H9 (cell line): ENCODE data around the gene BTRC. TPM values are rescaled to one million over a fixed set of nuclear protein-coding genes. Genes with fewer than 3 reads are reported as not detected.

Experiments
- DNase-seq: peaks from one replicate; pipeline ENCODE4 v3.0.0-alpha.2; 2017
- H2AFZ ChIP-seq: one replicate; pipeline ENCODE4 v1.6.1; 2013; ENCODE audit warnings: mild to moderate bottlenecking, low read length, control low read depth, moderate library complexity
- H2AK5ac ChIP-seq: 2 replicates; pipeline ENCODE4 v1.6.1; 2013; ENCODE audit warnings: low read length, control low read depth, mixed read lengths; ENCODE audit not compliant: insufficient read length
- H2BK120ac ChIP-seq: one replicate; pipeline ENCODE4 v1.6.1; 2013; ENCODE audit warnings: low read depth, mild to moderate bottlenecking, low read length, control low read depth, inconsistent platforms; ENCODE audit not compliant: poor library complexity, severe bottlenecking
- H2BK12ac ChIP-seq: 2 replicates; pipeline ENCODE4 v1.6.1; 2013; ENCODE audit warnings: low read length, control low read depth, mixed read lengths, low read depth; ENCODE audit not compliant: insufficient read length
- H2BK15ac ChIP-seq: 2 replicates; pipeline ENCODE4 v1.6.1; 2013; ENCODE audit warnings: low read depth, low read length, control low read depth
- H2BK20ac ChIP-seq: one replicate; pipeline ENCODE4 v1.6.1; 2013; ENCODE audit warnings: low read depth, mild to moderate bottlenecking, low read length, control low read depth, inconsistent platforms; ENCODE audit not compliant: poor library complexity, severe bottlenecking
- H2BK5ac ChIP-seq: 2 replicates; pipeline ENCODE4 v1.6.1; 2013; ENCODE audit warnings: low read length, control low read depth, mixed read lengths; ENCODE audit not compliant: insufficient read length
- H3K14ac ChIP-seq: 2 replicates; pipeline ENCODE4 v1.6.1; 2013; ENCODE audit warnings: low read length, control low read depth; ENCODE audit not compliant: insufficient read depth
- H3K18ac ChIP-seq: 2 replicates; pipeline ENCODE4 v1.6.1; 2013; ENCODE audit warnings: low read depth, mild to moderate bottlenecking, mixed read lengths, low read length, control low read depth; ENCODE audit not compliant: insufficient read length
- H3K23ac ChIP-seq: 2 replicates; pipeline ENCODE4 v1.6.1; 2013; ENCODE audit warnings: low read length, control low read depth, mixed read lengths, low read depth; ENCODE audit not compliant: insufficient read length
- H3K23me2 ChIP-seq: 2 replicates; pipeline ENCODE4 v1.6.1; 2013; ENCODE audit warnings: low read depth, mild to moderate bottlenecking, mixed read lengths, low read length, control low read depth; ENCODE audit not compliant: insufficient read length, poor library complexity, severe bottlenecking
- H3K27ac ChIP-seq: 2 replicates; pipeline ENCODE4 v1.5.1; 2013; ENCODE audit warnings: low read length, control low read depth, mixed read lengths, low read depth; ENCODE audit not compliant: insufficient read length
- H3K27me3 ChIP-seq: 2 replicates; pipeline ENCODE4 v1.6.1; 2013; ENCODE audit warnings: low read length, control low read depth, inconsistent platforms; ENCODE audit not compliant: insufficient read depth
- H3K4ac ChIP-seq: 2 replicates; pipeline ENCODE4 v1.6.1; 2013; ENCODE audit warnings: low read depth, mild to moderate bottlenecking, control low read depth, inconsistent platforms, low read length, moderate library complexity
- H3K4me1 ChIP-seq: 2 replicates; pipeline ENCODE4 v1.6.1; 2013; ENCODE audit warnings: low read length, control low read depth, inconsistent platforms; ENCODE audit not compliant: insufficient read depth
- H3K4me2 ChIP-seq: 2 replicates; pipeline ENCODE4 v1.6.1; 2013; ENCODE audit warnings: low read length, control low read depth, mixed read lengths; ENCODE audit not compliant: insufficient read length, insufficient read depth
- H3K56ac ChIP-seq: 2 replicates; pipeline ENCODE4 v1.6.1; 2013; ENCODE audit warnings: low read depth, mild to moderate bottlenecking, mixed read lengths, low read length, control low read depth; ENCODE audit not compliant: insufficient read length
- H3K79me1 ChIP-seq: 2 replicates; pipeline ENCODE4 v1.6.1; 2013; ENCODE audit warnings: low read depth, mild to moderate bottlenecking, moderate library complexity, low read length, control low read depth, inconsistent platforms; ENCODE audit not compliant: insufficient read depth, poor library complexity, severe bottlenecking
- H3K79me2 ChIP-seq: 2 replicates; pipeline ENCODE4 v1.6.1; 2013; ENCODE audit warnings: low read length, control low read depth, inconsistent platforms; ENCODE audit not compliant: insufficient read depth
- H3K9ac ChIP-seq: 2 replicates; pipeline ENCODE4 v1.6.1; 2013; ENCODE audit warnings: low read length, control low read depth, mixed read lengths; ENCODE audit not compliant: insufficient read length; ENCODE audit errors: extremely low read depth
- H3K9me3 ChIP-seq: one replicate; pipeline ENCODE4 v1.6.1; 2013; ENCODE audit warnings: low read depth, low read length, inconsistent platforms; ENCODE audit not compliant: control insufficient read depth
- H3T11ph ChIP-seq: one replicate; pipeline ENCODE4 v1.6.1; 2013; ENCODE audit warnings: mild to moderate bottlenecking, low read length, control low read depth, inconsistent platforms
- H4K20me1 ChIP-seq: one replicate; pipeline ENCODE4 v1.6.1; 2013; ENCODE audit not compliant: control insufficient read depth, insufficient read length, insufficient read depth
- H4K5ac ChIP-seq: 2 replicates; pipeline ENCODE4 v1.6.1; 2013; ENCODE audit warnings: low read depth, mild to moderate bottlenecking, mixed read lengths, low read length, control low read depth; ENCODE audit not compliant: insufficient read length
- H4K8ac ChIP-seq: replicated peaks from 2 replicates; pipeline ENCODE4 v1.6.1; 2013; ENCODE audit warnings: low read length, control low read depth, mixed read lengths, low read depth; ENCODE audit not compliant: insufficient read length
- H4K91ac ChIP-seq: 2 replicates; pipeline ENCODE4 v1.6.1; 2013; ENCODE audit warnings: low read depth, mild to moderate bottlenecking, moderate library complexity, mixed read lengths, low read length, control low read depth; ENCODE audit not compliant: insufficient read length
- H3K27ac Mint-ChIP-seq, 3 experiments: 2 replicates in 2 of 3; 3 replicates in 1 of 3; pipeline ENCODE4 v1.8.0; 2020 to 2021; ENCODE audit warnings: mixed read lengths in 3 of 3, mild to moderate bottlenecking in 1 of 3, moderate library complexity in 1 of 3
- H3K27me3 Mint-ChIP-seq: 2 replicates; pipeline ENCODE4 v1.8.0; 2021; ENCODE audit warnings: low read depth, mild to moderate bottlenecking, moderate library complexity, mixed read lengths
- H3K36me3 Mint-ChIP-seq, 3 experiments: 2 replicates in 2 of 3; 3 replicates in 1 of 3; pipeline ENCODE4 v1.8.0; 2020 to 2021; ENCODE audit warnings: low read depth in 3 of 3, mixed read lengths in 3 of 3; ENCODE audit not compliant: insufficient read depth in 1 of 3
- H3K4me1 Mint-ChIP-seq, 2 experiments: 2 replicates each; pipeline ENCODE4 v1.8.0; 2020; ENCODE audit warnings: mixed read lengths in 2 of 2
- H3K4me3 Mint-ChIP-seq, 2 experiments: 2 replicates in 1 of 2; 3 replicates in 1 of 2; pipeline ENCODE4 v1.8.0; 2020 to 2021; ENCODE audit warnings: mild to moderate bottlenecking in 2 of 2, mixed read lengths in 2 of 2, moderate library complexity in 1 of 2
- H3K9me3 Mint-ChIP-seq, 2 experiments: 2 replicates in 1 of 2; 3 replicates in 1 of 2; pipeline ENCODE4 v1.8.0; 2020; ENCODE audit warnings: mild to moderate bottlenecking in 2 of 2, mixed read lengths in 2 of 2, moderate library complexity in 1 of 2
- WGBS: extraction: QIAGEN DNeasy Blood & Tissue Kit; methylation state at CpG from one replicate; pipeline ENCODE4 v1.1.7; 2013; ENCODE audit warnings: missing lambda C conversion rate, low lambda C conversion rate, mixed read lengths; ENCODE audit not compliant: insufficient read length; ENCODE audit errors: extremely low coverage; 5-methylcytosine and 5-hydroxymethylcytosine counted together
- total RNA-seq: library from RNA; stranded (reverse); gene quantifications from 2 replicates; pipeline ENCODE4 v1.2.1, GENCODE V29; 2021
- TF ChIP-seq, protein P1 (sequence below): fragments of 200-600 bp; sonication (generic); conservative IDR thresholded peaks from 3 replicates; pipeline ENCODE4 v1.8.0; 2021; ENCODE audit warnings: antibody characterized with exemption, mild to moderate bottlenecking

Gene BTRC
- total RNA-seq, 1 experiment from 2014 or later, result 24.2 TPM

DNA sequence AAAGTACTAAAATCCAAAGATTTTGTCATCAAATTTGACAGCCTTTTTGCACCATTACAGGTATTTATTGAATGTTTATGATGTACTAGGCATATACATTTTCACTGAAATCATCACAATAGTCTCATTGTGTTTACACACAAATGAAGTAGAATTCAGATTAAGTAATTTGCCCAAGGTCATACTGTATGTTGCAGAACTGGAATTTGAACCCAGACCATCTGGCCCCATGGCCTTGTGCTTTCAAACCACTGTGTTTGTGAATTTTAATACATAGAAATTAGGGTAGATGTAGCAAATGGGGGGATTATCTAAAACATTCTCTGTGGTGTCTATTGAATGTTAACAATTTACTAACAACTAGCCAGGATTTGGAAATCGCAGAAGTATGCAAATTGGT is 139.3 kb downstream of the BTRC start:
- no peak overlapping the region for H2BK12ac ChIP-seq
- H2BK20ac ChIP-seq, result no peak overlapping the region
- H3K4me1 ChIP-seq, result peaks cover 7% of the 10 kb centered on the region; the same call in 1 of the 2 replicates
- H3K18ac ChIP-seq, result no peak overlapping the region
- H2AK5ac ChIP-seq, result no peak overlapping the region
- no peak overlapping the region for H3K9ac ChIP-seq
- no peaks in the 10 kb centered on the region for H3K79me2 ChIP-seq
- WGBS, result no CpG with 5 or more reads among the region's 1 CpG
- no peak overlapping the region for H4K8ac ChIP-seq
- TF ChIP-seq, protein P1, sequence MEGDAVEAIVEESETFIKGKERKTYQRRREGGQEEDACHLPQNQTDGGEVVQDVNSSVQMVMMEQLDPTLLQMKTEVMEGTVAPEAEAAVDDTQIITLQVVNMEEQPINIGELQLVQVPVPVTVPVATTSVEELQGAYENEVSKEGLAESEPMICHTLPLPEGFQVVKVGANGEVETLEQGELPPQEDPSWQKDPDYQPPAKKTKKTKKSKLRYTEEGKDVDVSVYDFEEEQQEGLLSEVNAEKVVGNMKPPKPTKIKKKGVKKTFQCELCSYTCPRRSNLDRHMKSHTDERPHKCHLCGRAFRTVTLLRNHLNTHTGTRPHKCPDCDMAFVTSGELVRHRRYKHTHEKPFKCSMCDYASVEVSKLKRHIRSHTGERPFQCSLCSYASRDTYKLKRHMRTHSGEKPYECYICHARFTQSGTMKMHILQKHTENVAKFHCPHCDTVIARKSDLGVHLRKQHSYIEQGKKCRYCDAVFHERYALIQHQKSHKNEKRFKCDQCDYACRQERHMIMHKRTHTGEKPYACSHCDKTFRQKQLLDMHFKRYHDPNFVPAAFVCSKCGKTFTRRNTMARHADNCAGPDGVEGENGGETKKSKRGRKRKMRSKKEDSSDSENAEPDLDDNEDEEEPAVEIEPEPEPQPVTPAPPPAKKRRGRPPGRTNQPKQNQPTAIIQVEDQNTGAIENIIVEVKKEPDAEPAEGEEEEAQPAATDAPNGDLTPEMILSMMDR, result no peak
- no peaks in the 10 kb centered on the region for H3K9me3 ChIP-seq
- no peak overlapping the region for H3K56ac ChIP-seq
- H2BK120ac ChIP-seq, result no peak overlapping the region
- no peak overlapping the region for H3K23ac ChIP-seq
- H3K79me1 ChIP-seq, result no peaks in the 10 kb centered on the region
- no peak overlapping the region for H2AFZ ChIP-seq
- no peaks in the 10 kb centered on the region for H3K27me3 Mint-ChIP-seq
- no peak overlapping the region for H3K27ac ChIP-seq
- no peaks in the 10 kb centered on the region for H3K9me3 Mint-ChIP-seq
- H3T11ph ChIP-seq, result no peak overlapping the region
- H4K20me1 ChIP-seq, result no peaks in the 10 kb centered on the region
- no peaks in the 10 kb centered on the region for H3K27me3 ChIP-seq
- H3K27ac Mint-ChIP-seq, result no peak overlapping the region
- H3K36me3 Mint-ChIP-seq, result no peaks in the 10 kb centered on the region
- H4K5ac ChIP-seq, result no peak overlapping the region
- H4K91ac ChIP-seq, result no peak overlapping the region
- H3K4me2 ChIP-seq, result no peak overlapping the region
- H2BK15ac ChIP-seq, result no peak overlapping the region
- peaks cover 30 to 33% of the 10 kb centered on the region in 2 experiments for H3K4me1 Mint-ChIP-seq
- no peak overlapping the region for H3K4ac ChIP-seq
- no peak overlapping the region for H2BK5ac ChIP-seq
- H3K4me3 Mint-ChIP-seq, result no peak overlapping the region
- no peaks in the 10 kb centered on the region for H3K23me2 ChIP-seq
- H3K14ac ChIP-seq, result no peak overlapping the region
- no peak for DNase-seq
